GM21529 (cell line): ENCODE data around the gene SYNPO.

Experiments used
- ATAC-seq: cut with Tn5 transposase; IDR thresholded peaks from one replicate; pipeline ENCODE4 v1.9.1; 2021; ENCODE audit not compliant: unreplicated experiment

The SYNPO gene

GRCh38 chr5:150640311-150641005 is at the start of gene SYNPO:
Gene SYNPO (plus strand): TSS chr5:150640660. CDS start chr5:150648276, 7,616 bp downstream.
- ATAC-seq, result no peak

GRCh38 chr5:150590979-150591695 is 49.3 kb upstream of the SYNPO start:
- ATAC-seq, result no peak

- no peak for ATAC-seq
Observed at GRCh38 chr5:150593593-150593992, 46.9 kb upstream of the SYNPO start.

- no peak for ATAC-seq
Observed at GRCh38 chr5:150593996-150594395, 46.5 kb upstream of the SYNPO start.

- ATAC-seq, result no peak
Observed at GRCh38 chr5:150595466-150596031, 44.9 kb upstream of the SYNPO start.

- ATAC-seq, result no peak
Observed at GRCh38 chr5:150596313-150596712, 44.1 kb upstream of the SYNPO start.

- no peak for ATAC-seq
Observed at GRCh38 chr5:150596826-150597225, 43.6 kb upstream of the SYNPO start.

- no peak for ATAC-seq
Observed at GRCh38 chr5:150598006-150598405, 42.5 kb upstream of the SYNPO start.

- no peak for ATAC-seq
Observed at GRCh38 chr5:150598821-150599273, 41.6 kb upstream of the SYNPO start.

- ATAC-seq, result no peak
Observed at GRCh38 chr5:150599281-150599680, 41.2 kb upstream of the SYNPO start.

- ATAC-seq, result no peak
Observed at GRCh38 chr5:150599917-150600511, 40.4 kb upstream of the SYNPO start.

GRCh38 chr5:150600616-150601490 is 39.6 kb upstream of the SYNPO start:
- ATAC-seq, result no peak

GRCh38 chr5:150601491-150602345 is 38.7 kb upstream of the SYNPO start:
- ATAC-seq, result no peak

- no peak for ATAC-seq
Observed at GRCh38 chr5:150603052-150603451, 37.4 kb upstream of the SYNPO start.

- ATAC-seq, result no peak
Observed at GRCh38 chr5:150603491-150603890, 37.0 kb upstream of the SYNPO start.

- ATAC-seq, result no peak
Observed at GRCh38 chr5:150604010-150604409, 36.5 kb upstream of the SYNPO start.

- no peak for ATAC-seq
Observed at GRCh38 chr5:150604894-150605440, 35.5 kb upstream of the SYNPO start.

- no peak for ATAC-seq
Observed at GRCh38 chr5:150605546-150605945, 34.9 kb upstream of the SYNPO start.

GRCh38 chr5:150606476-150606875 is 34.0 kb upstream of the SYNPO start:
- no peak for ATAC-seq

GRCh38 chr5:150607105-150607504 is 33.4 kb upstream of the SYNPO start:
- ATAC-seq, result no peak
